ENCODE measurements around the gene TREH.

TREH gene

GRCh38 chr11:118635237-118635591 lies 44.2 kb downstream of the TREH start:
- FAIRE-seq (no peak), DNase-seq (ENCODE audit: extremely low spot score, insufficient read length, low read depth) (no peak)

DNA sequence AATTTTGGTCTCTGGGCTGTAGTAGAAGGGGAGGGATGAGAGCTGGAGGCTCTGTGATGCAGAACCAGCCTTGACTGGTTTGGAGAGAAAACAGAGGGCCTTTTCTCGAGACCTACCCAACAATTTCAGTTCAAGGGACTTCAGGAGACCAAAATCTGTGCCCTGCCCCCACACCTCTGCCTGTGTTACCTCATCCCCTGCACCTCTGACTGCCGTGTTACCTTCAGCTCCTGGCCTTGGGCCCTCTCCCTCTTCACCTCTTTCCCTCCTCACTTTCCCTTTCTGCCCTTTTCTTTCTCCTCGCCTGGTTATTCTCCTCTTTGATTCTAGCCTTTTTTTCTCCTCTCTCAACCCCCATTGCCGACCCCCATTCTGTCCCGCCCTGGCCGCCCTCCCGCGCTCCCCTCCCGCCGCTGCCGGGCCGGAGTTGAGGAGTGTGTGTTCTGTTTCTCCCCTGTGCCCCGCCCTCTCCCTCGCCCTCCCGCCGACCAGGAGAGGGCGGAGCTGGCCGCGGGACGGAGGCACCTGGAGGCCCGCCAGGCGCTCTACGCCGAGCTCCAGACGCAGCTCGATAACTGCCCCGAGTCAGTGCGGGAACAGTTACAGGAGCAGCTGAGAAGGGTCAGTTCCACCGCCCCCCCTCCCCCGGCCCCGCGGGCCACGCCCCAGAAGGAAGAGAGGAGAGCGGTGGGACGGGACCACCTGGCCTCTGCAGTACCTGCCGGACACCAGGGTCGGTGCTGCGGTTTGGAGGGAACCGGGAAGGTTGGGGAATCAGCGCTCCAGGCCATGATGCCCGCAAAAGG lies 44.8 kb downstream of the TREH start:
- DNase-seq (ENCODE audit: extremely low spot score, insufficient read length, low read depth) = no peak

GRCh38 chr11:118633979-118634378 lies 45.5 kb downstream of the TREH start:
- DNase-seq (ENCODE audit: extremely low spot score, insufficient read length, low read depth) = no peak
- FAIRE-seq = no peak

More for the DNA sequence above, 44.8 kb downstream of the TREH start:
- FAIRE-seq = no peak

DNA sequence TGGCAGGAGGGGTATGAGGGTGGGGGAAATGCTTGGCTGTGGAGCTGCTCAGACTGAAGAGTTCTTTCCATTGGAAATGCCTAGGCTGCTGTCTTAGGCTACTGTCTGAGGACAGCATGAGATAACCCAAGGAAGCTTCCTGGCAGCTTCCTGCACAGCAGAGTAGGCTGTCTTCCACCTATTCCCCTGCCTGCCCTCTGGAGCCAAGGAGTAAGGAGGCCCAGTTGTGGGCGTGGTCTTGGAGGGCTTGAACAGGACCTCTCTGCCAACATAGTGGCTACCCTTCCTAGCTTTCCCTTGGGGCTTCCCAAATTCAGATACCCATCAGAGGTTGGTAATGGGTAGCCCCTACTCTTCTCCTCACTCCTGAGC lies 46.1 kb downstream of the TREH start:
- FAIRE-seq = no peak
- DNase-seq (ENCODE audit: extremely low spot score, insufficient read length, low read depth) = no peak

- DNase-seq (ENCODE audit: extremely low spot score, insufficient read length, low read depth) (no peak), FAIRE-seq (no peak)
Measured at GRCh38 chr11:118632577-118633318, 46.7 kb downstream of the TREH start.

DNA sequence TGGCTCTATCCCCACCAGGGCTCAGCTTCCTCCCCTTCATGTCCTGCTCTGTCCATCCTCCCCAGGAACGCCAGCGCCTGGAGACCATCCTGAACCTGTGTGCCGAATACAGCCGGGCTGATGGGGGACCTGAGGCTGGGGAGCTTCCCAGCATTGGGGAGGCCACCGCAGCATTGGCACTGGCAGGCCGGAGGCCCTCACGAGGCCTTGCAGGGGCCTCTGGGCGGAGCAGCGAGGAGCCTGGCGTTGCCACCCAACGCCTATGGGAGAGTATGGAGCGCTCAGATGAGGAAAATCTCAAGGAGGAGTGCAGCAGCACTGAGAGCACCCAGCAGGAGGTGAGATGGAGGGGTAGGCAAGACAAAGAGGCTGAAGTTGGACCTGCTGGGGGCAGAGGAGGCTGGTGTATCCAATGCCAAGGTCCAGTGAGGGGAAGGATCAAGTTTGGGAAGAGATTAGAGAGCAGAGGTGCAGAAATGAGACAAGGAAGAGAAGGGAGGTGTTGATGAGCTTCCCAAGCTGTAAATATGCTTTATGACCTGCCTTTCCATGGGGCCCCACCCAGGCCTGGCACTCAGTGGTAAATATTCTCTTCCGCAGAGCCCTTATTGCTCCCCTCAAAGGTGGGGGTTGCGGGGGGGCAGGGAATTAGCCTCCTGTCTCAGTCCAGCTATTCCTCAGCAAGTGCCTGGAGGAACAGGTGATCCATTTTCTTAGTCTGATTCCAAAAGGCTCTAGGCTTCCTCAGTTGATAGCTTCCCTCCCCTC lies 48.1 kb downstream of the TREH start:
- FAIRE-seq (no peak), DNase-seq (ENCODE audit: extremely low spot score, insufficient read length, low read depth) (no peak)

GRCh38 chr11:118629761-118630661 lies 49.4 kb downstream of the TREH start:
- DNase-seq (ENCODE audit: extremely low spot score, insufficient read length, low read depth) (no peak), FAIRE-seq (no peak)

- FAIRE-seq = no peak
- no peak for DNase-seq (ENCODE audit: extremely low spot score, insufficient read length, low read depth)
Measured at GRCh38 chr11:118628861-118629549, 50.4 kb downstream of the TREH start.

DNA sequence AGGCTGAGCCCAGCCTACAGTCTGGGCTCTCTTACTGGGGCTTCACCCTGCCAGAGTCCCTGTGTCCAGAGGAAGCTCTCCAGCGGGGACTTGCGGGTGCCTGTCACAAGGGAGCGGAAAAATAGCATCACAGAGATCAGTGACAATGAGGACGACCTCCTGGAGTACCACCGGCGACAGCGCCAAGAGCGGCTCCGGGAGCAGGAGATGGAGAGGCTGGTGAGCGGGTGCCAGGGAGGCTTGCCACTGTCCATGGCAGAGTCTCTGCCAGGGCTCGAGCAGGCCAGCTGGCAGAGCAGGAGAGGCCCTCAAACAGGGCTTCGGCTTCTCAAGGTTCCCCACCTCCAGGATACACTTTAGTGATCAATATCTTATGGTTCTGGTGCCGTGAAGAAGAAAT lies 51.0 kb downstream of the TREH start:
- FAIRE-seq = no peak

DNA sequence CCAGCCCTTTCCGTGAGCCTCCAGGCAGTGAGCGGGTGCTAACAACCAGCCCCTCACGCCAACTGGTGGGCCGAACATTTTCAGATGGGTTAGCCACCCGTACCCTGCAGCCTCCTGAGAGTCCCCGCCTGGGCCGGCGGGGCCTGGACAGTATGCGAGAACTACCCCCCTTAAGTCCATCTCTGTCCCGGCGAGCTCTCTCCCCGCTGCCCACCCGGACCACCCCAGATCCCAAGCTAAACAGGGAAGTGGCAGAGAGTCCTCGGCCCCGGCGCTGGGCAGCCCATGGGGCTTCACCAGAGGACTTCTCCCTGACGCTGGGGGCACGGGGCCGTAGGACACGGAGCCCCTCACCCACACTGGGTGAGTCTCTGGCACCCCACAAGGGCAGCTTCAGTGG lies 51.4 kb downstream of the TREH start:
- DNase-seq (ENCODE audit: extremely low spot score, insufficient read length, low read depth) (no peak), FAIRE-seq (no peak)

More for the DNA sequence above, 51.0 kb downstream of the TREH start:
- no peak for DNase-seq (ENCODE audit: extremely low spot score, insufficient read length, low read depth)

DNA sequence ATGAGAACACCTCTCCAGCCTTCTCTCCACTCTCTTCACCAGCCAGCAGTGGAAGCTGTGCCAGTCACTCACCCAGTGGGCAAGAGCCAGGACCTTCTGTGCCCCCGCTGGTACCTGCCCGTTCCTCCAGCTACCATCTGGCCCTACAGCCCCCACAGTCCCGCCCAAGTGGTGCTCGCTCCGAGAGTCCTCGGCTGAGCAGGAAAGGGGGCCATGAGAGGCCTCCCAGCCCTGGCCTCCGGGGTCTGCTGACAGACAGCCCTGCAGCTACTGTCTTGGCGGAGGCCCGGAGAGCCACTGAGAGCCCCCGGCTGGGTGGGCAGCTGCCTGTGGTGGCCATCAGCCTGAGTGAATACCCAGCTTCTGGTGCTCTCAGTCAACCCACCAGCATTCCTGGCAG lies 51.9 kb downstream of the TREH start:
- FAIRE-seq = no peak
- no peak for DNase-seq (ENCODE audit: extremely low spot score, insufficient read length, low read depth)

DNA sequence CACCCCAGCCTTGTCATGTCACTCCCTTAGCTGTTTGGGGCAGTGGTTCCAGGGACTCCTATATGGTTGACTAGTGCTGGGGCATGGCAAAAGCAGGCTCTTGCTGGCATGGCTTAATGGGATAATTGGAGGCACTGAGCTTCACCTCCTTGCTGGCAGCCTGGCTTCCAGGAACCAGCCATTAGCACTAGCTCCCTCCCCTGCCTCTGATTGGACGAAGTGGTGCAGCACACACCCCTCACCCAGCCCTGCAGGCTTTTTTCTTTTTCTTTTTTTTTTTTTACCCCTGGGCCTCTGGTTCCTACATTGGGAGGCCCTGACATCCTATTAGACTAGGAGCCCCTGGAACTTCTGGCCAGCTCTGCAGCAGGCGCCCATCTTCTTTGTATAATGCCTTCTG lies 53.5 kb downstream of the TREH start:
- FAIRE-seq = no peak
- no peak for DNase-seq (ENCODE audit: extremely low spot score, insufficient read length, low read depth)

DNA sequence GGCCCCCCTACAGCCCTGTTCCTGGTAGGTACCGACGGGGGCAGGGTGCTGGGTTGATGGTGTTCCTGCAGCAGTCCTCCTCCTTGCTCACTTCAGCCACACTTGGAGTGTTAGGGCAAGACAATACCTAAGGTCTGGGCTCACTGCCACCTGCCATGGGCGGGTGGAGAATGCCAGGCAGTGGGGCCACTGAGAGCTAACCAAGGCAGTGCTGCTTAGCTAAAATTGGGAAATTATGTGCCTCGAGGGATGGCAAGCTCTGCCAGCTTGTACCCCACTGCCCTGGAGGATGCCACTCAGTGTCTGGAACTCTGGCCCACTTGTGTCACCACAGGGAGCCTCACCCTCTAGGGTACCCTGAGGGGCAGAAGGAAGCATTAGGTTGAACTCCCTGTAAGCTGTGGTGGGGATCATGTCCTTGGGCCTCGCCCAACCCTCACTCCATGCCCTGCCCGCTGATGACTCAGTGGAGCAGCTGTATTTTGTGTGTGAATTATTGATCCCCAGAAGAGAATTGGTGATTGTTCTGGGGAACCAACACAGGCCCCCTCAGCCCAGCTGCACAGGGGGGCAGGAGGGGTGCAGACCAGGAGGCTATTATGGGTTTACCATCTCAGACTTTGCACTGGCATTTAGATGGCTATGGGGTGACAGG lies 54.3 kb downstream of the TREH start:
- DNase-seq (ENCODE audit: extremely low spot score, insufficient read length, low read depth) = no peak
- no peak for FAIRE-seq

DNA sequence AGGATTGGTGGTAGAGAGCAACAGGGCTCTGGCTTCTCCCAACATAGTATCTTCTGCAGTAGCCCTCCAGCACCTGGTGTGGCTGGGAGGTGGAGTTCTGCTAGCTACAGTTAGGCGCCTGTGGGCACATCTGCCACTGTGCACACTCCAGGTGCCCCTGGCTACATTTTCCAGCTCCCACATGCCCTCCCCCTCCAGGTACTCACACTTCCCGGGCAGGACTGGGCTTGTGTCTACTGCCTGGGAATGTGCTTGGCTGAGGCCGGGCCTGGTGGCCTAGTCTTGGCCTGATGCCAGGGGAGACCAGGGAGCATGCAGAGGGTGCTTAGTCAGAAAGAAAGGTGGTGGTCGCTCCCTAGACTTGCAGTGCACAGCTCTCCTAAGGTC lies 56.2 kb downstream of the TREH start:
- FAIRE-seq (no peak), DNase-seq (ENCODE audit: extremely low spot score, insufficient read length, low read depth) (no peak)

DNA sequence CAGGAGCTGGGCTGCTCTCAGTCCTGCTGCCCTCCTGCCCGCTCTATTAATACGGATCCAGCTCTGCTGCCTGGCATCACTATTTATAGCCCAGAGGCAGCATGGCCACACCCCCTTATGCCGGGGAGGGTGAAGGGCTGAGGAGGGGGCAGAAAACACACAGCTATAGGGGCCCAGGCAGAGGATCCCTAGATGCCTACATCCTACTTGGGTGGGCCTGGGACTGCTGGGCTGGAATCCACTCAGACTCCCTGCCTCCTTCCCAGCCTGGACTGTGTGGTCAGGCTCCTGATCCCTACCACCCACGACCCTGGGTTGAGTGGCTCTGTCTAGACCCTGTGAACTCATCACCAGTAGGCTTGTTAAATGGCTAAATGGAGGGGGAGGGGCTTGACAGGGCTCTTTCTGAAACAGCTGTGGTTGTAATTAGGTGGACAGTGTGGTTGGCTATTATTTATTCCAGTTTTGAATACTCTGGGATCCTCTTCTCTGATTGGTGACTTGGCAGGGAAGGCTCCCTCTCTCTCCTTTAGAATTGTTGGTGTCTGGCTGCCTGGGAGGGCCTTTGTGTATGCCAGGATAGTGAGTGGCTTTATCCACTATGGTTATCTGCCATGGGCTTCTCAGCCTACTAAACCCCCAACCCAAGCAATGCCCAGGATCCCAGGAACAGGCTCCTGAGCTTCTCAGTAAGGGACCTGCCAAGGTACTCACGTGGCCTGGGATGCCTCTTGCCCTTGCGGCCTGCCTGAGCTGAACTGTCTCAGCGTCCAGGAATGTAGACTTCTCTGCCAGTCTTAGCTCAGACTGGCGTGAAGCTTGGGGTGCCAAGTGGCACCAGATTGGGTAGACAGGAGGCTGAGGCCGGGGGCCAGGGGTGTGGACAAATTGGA lies 56.8 kb downstream of the TREH start:
- DNase-seq (ENCODE audit: extremely low spot score, insufficient read length, low read depth) = no peak
- no peak for FAIRE-seq

- FAIRE-seq = no peak
Measured at GRCh38 chr11:118621784-118622375, 57.6 kb downstream of the TREH start.

GRCh38 chr11:118621071-118621783 lies 58.2 kb downstream of the TREH start:
- no peak for DNase-seq (ENCODE audit: extremely low spot score, insufficient read length, low read depth)
- FAIRE-seq = no peak

More at GRCh38 chr11:118621784-118622375, 57.6 kb downstream of the TREH start:
- no peak for DNase-seq (ENCODE audit: extremely low spot score, insufficient read length, low read depth)
